GM12864 (cell line): ENCODE data around the gene RAB30.

Source experiments
- DNase-seq: peaks from one replicate; pipeline ENCODE4 v3.0.0-alpha.2; 2011; ENCODE audit warnings: low read depth
- H3K4me3 ChIP-seq: 2 replicates; pipeline ENCODE4 v1.5.1; 2011; ENCODE audit warnings: mild to moderate bottlenecking, low read depth, low read length, control low read depth
- CTCF ChIP-seq: IDR thresholded peaks from 2 replicates; pipeline ENCODE4 v1.5.1; 2011; ENCODE audit warnings: low read depth, mild to moderate bottlenecking, moderate library complexity, low read length, control low read depth, inconsistent platforms; ENCODE audit errors: missing control alignments

Gene RAB30

GRCh38 chr11:83054001-83054400, 17.7 kb downstream of the RAB30 start:
- no peak for TF ChIP-seq CTCF
- no peak for DNase-seq
- H3K4me3 ChIP-seq = no peak overlapping the region

DNA sequence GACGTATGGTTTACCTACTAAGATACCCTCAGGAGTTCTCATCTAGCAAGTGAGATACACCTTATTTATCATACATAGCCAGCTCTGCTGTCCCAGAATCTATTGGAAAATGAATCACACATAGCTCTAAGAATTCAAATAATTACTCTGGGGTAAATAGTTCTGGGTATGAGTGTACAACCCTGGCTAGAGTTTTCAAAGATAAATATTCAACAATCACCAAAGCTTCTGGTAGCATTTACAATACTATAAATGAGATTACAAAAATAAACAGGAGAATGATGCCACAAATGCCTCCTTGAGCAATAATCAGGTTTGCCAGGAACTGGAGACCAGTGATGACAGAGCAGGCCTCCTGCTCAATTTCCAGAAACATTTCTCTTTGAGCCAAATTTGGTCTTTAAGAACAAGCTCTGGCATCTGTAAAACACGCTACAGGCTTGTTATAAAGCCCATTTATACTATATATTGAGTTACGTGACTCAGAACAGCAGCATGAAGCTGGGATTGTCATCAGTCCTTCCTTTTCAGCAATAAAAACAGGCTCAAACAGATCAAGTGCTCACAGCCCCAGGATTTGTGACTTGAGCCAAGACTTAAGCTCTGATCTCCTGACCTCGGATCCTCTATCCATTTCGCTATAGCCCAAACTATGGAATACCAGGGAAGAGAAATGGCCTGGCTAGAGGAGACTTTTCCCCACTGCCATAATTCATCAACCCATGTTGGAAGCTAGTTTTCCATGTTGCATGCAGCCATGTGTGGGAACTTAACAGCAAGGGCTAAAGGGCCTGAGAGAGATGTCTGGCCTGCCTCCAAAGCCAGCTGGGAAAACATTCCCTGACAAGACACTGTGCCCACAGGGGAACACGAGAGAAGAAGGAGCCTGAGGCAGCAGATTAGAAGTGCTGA, 19.7 kb downstream of the RAB30 start:
- H3K4me3 ChIP-seq = no peak overlapping the region
- no peak for TF ChIP-seq CTCF
- no peak for DNase-seq

DNA sequence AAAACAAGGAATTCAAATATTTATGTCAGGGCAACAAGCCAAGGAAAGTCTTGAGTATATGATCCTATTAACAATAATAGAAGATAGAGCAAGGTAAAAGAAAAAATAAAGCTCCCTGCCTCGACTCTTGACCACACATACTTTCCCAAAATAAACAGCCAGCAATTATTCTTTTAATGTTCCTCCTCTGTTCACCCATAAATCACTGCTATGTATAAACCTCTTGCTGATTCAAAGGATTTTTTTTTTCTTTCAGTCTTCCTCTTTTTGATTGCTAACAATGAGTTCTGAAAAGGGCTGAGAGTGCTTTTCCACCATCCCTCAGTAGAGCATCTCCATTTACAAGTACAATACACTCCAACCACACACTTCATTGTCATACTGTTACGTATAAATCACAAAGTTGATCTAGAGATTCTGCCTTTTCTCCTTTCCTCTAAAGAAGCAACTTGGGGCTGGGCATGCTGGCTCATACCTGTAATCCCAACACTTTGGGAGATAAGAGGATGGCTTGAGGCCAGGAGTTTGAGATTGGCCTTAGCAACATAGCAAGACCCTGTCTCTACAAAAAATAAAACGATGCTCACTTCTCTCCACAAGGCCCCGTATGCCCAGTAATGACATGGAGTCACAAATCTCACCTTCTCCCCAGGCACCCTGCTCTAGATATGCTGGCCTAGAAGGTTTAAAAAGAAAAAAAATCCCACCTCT, 24.0 kb downstream of the RAB30 start:
- no peak for DNase-seq

GRCh38 chr11:83046621-83047172, 25.0 kb downstream of the RAB30 start:
- TF ChIP-seq CTCF = no peak
- no peak for DNase-seq

More for the DNA sequence above, 24.0 kb downstream of the RAB30 start:
- TF ChIP-seq CTCF = no peak
- H3K4me3 ChIP-seq = no peak overlapping the region

DNA sequence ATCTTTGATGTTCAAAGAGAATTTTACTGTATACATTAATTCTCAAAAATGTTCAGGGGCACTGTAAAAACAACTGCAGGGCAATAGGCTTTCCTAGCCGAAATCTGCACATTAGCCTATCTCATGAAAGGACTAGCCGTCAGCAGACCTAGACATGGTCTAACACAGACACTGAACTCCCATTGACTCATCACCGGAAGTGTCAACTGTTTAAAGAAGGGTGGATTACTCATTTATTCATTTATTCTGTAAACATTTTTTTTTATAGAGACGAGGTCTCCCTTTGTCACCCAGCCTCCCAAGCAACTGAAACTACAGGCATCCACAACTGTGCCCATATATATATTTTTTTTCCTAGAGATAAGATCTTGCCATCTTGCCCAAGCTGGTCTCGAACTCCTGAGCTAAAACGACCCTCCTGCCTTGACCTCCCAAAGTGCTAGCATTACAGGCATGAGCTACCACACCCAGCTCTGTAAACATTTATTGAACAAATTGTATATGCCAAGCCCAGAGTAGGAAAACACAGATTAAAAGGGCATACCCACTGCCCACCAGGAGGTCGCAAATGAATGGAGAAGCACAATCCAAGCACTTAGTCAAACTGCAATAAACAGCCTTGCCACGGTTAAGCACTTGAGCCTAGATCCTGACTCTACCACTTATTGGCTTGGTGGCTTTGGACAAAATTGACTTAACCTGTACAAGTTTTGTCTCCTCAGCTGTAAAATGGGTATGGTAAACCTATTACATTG, 26.6 kb downstream of the RAB30 start:
- DNase-seq = no peak
- TF ChIP-seq CTCF = no peak
- no peak overlapping the region for H3K4me3 ChIP-seq

More at GRCh38 chr11:83046621-83047172, 25.0 kb downstream of the RAB30 start:
- no peak overlapping the region for H3K4me3 ChIP-seq

DNA sequence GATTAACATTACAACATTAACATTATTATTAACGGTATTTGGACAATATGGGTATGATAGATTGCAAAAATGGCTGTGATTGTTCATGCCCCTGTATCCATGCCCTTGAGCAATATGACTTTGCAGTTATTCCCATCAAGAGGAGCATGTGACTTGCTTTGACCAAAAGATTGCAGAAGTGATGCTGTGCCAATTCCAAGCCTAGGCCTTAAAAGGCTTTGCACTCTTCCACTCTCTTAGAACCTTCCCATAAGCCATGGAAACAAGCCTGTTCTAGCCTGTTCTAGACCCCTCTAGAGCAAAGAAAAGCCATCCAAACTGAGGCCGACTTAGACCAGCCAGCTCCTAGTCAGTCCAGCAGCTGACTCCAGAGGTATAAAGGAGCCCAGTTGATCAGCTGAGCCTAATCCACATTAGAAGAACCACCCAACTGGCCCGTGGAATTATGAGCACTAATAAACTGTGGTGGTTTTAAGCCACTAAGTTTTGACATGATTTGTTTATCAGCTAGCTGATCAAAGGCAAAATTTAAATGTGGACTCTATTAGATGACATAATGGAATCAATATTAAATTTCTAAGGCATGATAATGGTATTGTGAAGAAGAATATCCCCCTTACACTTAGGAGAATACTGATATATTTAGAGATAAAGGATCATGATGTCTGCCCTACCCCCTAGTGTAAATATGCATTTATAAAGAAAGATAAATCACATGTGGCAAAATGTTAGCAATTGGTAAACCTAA, 28.6 kb downstream of the RAB30 start:
- TF ChIP-seq CTCF = no peak
- DNase-seq = no peak
- H3K4me3 ChIP-seq = no peak overlapping the region
